IPS DF 6.9 (cell line): Measurements from ENCODE around the gene FAM149B1.

ENCODE experiments used
- DNase-seq: peaks from one replicate; pipeline ENCODE4 v3.0.0-alpha.2; 2013; ENCODE audit warnings: low read depth, low spot score
- H3K27ac ChIP-seq: one replicate; pipeline ENCODE4 v1.5.1; 2013; ENCODE audit warnings: low read length, control low read depth
- H3K27me3 ChIP-seq: 2 replicates; pipeline ENCODE4 v1.6.1; 2013; ENCODE audit warnings: mild to moderate bottlenecking, low read length; ENCODE audit not compliant: control insufficient read depth, insufficient read depth
- H3K36me3 ChIP-seq: 2 replicates; pipeline ENCODE4 v1.6.1; 2013; ENCODE audit warnings: low read length; ENCODE audit not compliant: control insufficient read depth, insufficient read depth
- H3K4me1 ChIP-seq: 2 replicates; pipeline ENCODE4 v1.6.1; 2013; ENCODE audit warnings: low read length; ENCODE audit not compliant: control insufficient read depth, insufficient read depth
- H3K4me3 ChIP-seq: 2 replicates; pipeline ENCODE4 v1.5.1; 2013; ENCODE audit warnings: mild to moderate bottlenecking, low read length
- H3K9me3 ChIP-seq: 2 replicates; pipeline ENCODE4 v1.6.1; 2013; ENCODE audit warnings: low read length, inconsistent platforms; ENCODE audit not compliant: control insufficient read depth, insufficient read depth
- whole genome bisulfite sequencing: extraction: QIAGEN DNeasy Blood & Tissue Kit; methylation state at CpG from one replicate; pipeline ENCODE4 v1.1.7; 2013; ENCODE audit warnings: mixed read lengths, missing lambda C conversion rate; ENCODE audit not compliant: insufficient read length, insufficient coverage; 5-methylcytosine and 5-hydroxymethylcytosine counted together

FAM149B1 gene

DNA sequence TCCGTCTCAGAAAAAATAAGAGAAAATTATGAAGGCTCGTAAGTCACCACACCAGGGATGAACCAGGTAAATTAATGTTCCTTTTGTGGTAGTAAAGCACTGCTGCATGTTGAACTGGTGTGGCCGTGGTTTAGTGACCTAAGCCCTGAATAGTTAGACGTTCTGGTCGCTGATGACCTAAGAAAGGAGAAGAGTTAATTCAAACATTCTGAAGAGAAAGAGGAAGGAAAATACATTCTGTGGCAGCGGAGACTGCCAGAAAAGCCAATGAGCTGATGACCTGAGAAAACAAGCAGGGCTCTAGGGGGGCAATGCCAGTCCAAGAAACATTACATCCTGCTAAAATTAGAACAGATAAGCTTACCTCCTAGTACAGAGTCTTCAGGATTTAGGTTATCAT is 61.6 kb downstream of the FAM149B1 start:
- Histone ChIP-seq H3K36me3 (no peaks in the 10 kb centered on the region), H3K27ac (no peak overlapping the region), H3K27me3 (no peaks in the 10 kb centered on the region), H3K4me3 (no peak overlapping the region), H3K4me1 (no peaks in the 10 kb centered on the region), H3K9me3 (no peaks in the 10 kb centered on the region)
- WGBS: no CpG with 5 or more reads among the region's 6 CpGs
- no peak for DNase-seq

DNA sequence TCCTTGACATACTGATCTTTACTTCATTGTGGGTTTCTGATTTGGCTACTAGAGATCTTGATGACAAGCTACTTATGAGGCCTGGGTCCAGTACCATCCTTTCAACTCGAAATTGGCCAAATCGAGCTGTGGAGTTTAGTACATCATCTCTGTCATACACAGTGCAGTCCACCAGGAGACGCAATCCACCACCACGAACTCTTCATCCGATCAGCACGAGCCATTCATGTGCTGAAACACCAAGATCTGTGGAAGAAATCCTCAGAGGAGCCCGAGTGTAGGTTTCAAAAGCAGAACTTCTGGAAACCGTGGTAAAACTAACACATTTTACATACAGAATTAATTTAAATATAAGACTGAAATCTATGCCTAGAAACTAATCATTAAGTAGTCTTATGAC is 65.0 kb downstream of the FAM149B1 start:
- H3K4me3 ChIP-seq: no peak overlapping the region
- no peaks in the 10 kb centered on the region for H3K9me3 ChIP-seq
- whole genome bisulfite sequencing: no CpG with 5 or more reads among the region's 8 CpGs
- DNase-seq: no peak
- H3K36me3 ChIP-seq: peaks cover 8% of the 10 kb centered on the region; the same call in 1 of the 2 replicates
- H3K27me3 ChIP-seq: no peaks in the 10 kb centered on the region
- no peaks in the 10 kb centered on the region for H3K4me1 ChIP-seq
- no peak overlapping the region for H3K27ac ChIP-seq

DNA sequence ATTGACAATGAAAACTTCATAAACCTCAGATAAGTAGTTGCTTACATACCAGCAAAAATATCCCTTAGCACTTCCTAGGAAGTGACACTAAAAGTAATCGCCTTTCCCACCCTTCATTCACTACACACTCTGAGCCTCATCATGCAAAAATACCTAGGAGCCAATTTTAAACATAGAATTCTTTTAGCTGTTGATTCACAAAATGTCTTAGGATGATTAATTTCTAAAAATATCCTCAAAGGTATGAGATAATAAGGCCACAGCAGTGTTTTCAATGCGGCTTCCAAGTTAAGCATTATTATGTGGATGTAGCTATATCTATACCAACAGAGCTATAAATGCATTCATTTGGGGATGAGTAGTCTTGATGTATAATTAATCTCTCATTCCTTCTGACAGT is 66.0 kb downstream of the FAM149B1 start:
- Histone ChIP-seq H3K4me1 (no peaks in the 10 kb centered on the region), H3K9me3 (no peaks in the 10 kb centered on the region), H3K36me3 (peaks cover 8% of the 10 kb centered on the region; the same call in 1 of the 2 replicates), H3K4me3 (no peak overlapping the region), H3K27me3 (no peaks in the 10 kb centered on the region), H3K27ac (no peak overlapping the region)
- WGBS: no CpG with 5 or more reads among the region's 2 CpGs
- DNase-seq: no peak

DNA sequence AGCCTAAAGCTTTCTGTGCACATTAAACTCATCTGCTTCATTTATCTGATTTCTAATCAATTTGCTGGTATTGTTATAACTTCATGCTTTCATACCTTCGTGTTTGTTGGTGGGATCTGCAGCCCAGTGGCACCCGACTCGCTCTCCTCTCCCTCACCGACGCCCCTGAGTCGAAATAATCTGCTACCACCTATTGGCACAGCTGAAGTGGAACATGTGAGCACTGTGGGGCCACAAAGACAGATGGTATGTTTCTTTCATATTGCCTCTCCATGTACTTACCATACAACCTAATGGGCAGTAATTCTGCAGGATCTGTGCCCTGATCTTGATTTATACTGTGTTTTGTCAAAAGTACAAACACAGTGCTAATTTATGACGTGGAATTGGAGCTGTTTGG is 66.8 kb downstream of the FAM149B1 start:
- no peak overlapping the region for H3K4me3 ChIP-seq
- peaks cover 11% of the 10 kb centered on the region; the same call in 1 of the 2 replicates for H3K36me3 ChIP-seq
- no CpG with 5 or more reads among the region's 7 CpGs for WGBS
- H3K9me3 ChIP-seq: no peaks in the 10 kb centered on the region
- H3K27ac ChIP-seq: no peak overlapping the region
- no peaks in the 10 kb centered on the region for H3K4me1 ChIP-seq
- no peak for DNase-seq
- H3K27me3 ChIP-seq: no peaks in the 10 kb centered on the region

DNA sequence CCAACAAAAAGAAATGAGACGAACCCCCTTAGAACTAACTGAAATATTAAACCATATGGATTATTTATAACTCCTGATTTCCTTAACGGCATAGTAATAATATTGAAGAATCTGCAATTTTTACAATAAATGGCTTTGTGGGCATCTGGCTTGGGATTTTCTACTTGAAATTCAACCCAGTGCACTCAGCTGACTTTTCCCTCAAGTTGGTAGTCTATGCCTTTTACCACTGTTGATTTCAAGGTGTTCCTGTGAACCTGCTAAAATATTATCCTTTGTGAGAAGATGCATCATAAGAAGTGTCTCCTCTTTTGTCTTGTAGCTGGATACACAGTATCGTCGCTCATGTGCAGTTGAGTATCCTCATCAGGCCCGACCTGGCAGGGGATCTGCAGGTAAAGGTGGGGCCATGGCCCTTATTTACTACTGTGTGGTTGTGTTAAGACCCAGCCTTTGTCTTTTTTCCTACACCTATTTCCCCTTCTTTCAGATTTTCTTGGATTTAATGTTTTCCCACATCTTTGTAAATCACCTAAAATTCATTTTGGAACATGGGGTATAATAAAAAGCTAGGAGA is 71.2 kb downstream of the FAM149B1 start:
- no peaks in the 10 kb centered on the region for H3K9me3 ChIP-seq
- peaks cover 27% of the 10 kb centered on the region; the same call in 1 of the 2 replicates for H3K36me3 ChIP-seq
- no peaks in the 10 kb centered on the region for H3K4me1 ChIP-seq
- no peaks in the 10 kb centered on the region for H3K27me3 ChIP-seq
- no peak overlapping the region for H3K27ac ChIP-seq
- no CpG with 5 or more reads among the region's 5 CpGs for WGBS
- no peak for DNase-seq
- no peak overlapping the region for H3K4me3 ChIP-seq

DNA sequence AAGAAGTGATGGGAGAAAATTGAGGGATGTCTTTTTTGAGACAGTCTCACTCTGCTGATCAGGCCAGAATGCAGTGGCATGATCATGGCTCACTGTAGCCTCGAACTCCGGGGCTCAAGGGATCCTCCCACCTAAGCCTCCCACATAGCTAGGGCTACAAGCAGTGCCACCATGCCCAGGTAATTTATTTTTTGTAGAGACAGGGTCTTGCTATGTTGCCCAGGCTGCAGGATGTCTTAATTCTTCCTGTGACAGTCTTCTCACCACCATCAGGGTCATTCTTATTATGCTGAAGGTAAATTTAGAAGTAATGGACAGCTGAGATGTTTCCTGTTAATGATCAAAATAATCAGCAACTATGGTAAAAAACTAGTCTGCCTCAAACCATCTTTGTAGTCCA is 72.0 kb downstream of the FAM149B1 start:
- Histone ChIP-seq H3K36me3 (peaks cover 29% of the 10 kb centered on the region; the same call in 1 of the 2 replicates), H3K4me3 (no peak overlapping the region), H3K27me3 (no peaks in the 10 kb centered on the region), H3K9me3 (no peaks in the 10 kb centered on the region), H3K27ac (no peak overlapping the region), H3K4me1 (no peaks in the 10 kb centered on the region)
- no peak for DNase-seq
- WGBS: no CpG with 5 or more reads among the region's 2 CpGs

DNA sequence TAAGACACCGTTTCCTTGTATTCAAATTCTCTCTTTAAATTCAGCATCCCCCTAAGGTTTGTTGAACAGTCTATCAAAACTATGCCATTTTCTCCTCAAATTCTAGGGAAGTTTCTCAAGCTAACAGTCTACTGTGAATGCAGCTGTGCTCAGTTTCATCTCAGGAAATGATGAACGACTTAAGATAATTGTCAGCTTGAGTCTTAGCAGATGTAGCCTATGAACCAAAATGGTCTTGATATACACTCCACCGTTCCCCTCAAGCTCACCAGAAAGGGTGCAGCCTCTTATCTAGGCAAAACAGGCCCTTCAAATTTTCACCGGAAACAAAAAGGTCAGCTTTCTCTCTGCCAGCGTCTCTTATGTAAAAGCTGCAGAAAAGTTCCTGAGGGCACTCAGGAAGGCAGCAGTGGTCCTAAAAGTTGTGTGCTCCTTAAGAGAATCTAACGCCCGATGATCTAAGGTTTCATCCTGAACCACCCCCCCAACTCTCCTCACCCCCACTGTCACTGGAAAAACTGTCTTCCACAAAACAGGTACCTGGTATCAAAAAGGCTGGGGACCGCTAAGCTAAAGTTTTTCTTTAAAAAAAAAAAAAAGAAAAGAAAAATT is 77.1 kb downstream of the FAM149B1 start:
- peaks cover 2% of the 10 kb centered on the region; the same call in 1 of the 2 replicates for H3K4me1 ChIP-seq
- H3K9me3 ChIP-seq: no peaks in the 10 kb centered on the region
- no peak overlapping the region for H3K4me3 ChIP-seq
- no CpG with 5 or more reads among the region's 8 CpGs for WGBS
- no peaks in the 10 kb centered on the region for H3K27me3 ChIP-seq
- no peak for DNase-seq
- peaks cover 21% of the 10 kb centered on the region; the same call in 1 of the 2 replicates for H3K36me3 ChIP-seq
- no peak overlapping the region for H3K27ac ChIP-seq

DNA sequence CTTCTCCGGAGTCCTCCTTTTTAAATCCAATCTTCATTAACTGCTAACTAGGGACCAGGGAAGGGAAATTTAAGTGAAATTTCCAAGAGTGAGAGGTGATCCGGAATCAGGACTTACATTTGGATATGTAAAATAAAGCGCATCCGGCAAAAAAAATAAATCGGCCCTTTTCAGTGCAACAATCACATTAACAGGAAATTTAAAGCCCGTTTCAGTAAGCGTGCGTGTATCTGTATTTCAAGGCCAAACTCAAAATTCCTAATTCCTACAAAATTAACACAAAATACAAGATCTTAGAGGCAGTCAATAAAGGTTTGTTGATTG is 78.4 kb downstream of the FAM149B1 start:
- Histone ChIP-seq H3K9me3 (no peaks in the 10 kb centered on the region), H3K4me1 (peaks cover 2% of the 10 kb centered on the region; the same call in 1 of the 2 replicates), H3K4me3 (peak overlapping the region; percentile 81; the same call in 1 of the 2 replicates), H3K27me3 (no peaks in the 10 kb centered on the region), H3K27ac (no peak overlapping the region), H3K36me3 (peaks cover 12% of the 10 kb centered on the region; the same call in 1 of the 2 replicates)
- DNase-seq: no peak
- WGBS: no CpG with 5 or more reads among the region's 8 CpGs

DNA sequence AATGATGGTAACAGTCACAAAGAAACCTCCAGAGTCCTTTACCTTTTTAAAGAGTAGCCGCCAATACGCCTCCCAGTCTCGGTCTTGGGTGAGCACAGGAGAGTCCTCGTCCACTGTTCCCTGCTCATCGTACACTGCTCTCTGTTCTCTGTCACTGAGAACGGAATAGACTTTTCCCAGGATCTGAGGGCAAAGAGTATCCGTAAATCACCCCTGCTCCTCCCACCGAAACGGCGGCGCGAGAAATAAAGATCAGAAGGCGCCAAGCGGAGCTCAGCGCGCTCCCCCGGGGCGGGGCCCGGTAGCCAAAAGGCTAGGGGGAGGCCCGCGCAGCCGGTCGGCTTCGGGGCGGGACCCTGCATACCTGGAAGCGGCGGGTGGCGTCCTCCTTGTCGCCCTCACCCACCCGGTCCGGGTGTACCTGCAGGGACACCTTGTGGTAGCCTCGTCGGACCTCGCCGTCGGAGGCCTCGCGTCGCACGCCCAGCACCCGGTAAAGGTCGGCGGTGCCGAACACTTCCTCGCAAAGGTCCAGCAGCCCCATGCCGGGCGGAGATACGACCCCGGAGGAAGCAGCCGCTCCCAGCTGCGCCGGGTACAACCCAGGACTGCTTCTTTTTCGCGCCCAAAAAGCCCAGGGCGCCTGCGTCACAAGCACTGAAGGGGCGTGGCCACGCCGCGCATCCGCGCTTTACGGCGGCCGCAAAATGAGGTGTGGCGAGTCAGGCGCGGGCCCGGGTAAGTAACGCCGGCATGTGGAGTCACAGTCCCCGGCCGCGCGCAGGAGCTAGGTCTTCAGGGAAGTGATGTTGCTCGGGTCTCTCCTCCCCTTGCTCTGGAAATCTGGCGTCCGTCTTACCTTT is 79.0 kb downstream of the FAM149B1 start, which contains the start of gene DNAJC9:
Gene DNAJC9, minus strand, starts transcription at position 610 of the 863 bp plus-strand sequence. Its CDS starts 66 bp downstream, at position 544.
- DNase-seq: peak; percentile 84
- no peaks in the 10 kb centered on the region for H3K27me3 ChIP-seq
- H3K27ac ChIP-seq: no peak within 1 kb of the TSS
- peaks cover 12% of the 10 kb centered on the region; the same call in 1 of the 2 replicates for H3K36me3 ChIP-seq
- no peaks in the 10 kb centered on the region for H3K9me3 ChIP-seq
- H3K4me3 ChIP-seq: peak within 1 kb of the TSS; percentile 81
- WGBS: no CpG with 5 or more reads among the region's 78 CpGs
- H3K4me1 ChIP-seq: peaks cover 2% of the 10 kb centered on the region; the same call in 1 of the 2 replicates

DNA sequence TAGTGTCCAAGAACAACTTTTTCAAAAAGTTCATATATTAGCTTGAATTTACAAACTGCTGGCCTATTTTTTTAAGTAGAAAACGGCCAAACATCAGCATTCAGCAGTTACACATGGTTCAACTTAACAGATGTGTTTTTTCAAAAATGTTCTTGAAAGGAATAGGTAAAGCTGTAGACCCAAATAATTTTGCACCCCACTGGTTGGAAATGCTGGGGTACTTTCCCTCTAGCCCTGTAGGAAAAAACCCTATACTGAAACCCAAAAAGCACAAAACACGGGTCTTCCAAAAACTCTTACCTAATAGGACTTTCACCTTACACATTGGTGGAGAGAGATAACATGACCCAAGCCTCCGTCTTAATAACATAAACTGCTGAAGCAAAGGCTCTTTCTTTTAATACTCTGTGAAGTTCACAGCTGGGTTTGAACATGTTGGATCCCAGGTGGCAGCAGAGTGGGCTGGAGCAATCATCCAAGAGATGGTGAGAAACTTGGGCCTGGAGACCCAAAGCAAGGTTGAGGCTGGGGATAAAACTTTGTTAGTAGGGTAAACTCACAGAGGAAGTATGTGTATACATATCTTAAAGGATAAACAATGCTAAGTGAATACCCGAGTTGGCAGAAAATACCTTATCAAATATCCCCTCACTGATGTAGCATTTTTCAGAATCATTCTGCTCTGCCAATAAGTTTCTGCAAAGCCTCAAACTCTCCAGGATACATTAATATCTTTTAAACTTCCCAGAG is 79.8 kb downstream of the FAM149B1 start:
- Histone ChIP-seq H3K4me1 (peaks cover 2% of the 10 kb centered on the region; the same call in 1 of the 2 replicates), H3K9me3 (no peaks in the 10 kb centered on the region), H3K36me3 (peaks cover 10% of the 10 kb centered on the region; the same call in 1 of the 2 replicates), H3K27me3 (no peaks in the 10 kb centered on the region), H3K27ac (no peak overlapping the region), H3K4me3 (peak overlapping the region; percentile 81; the same call in 1 of the 2 replicates)
- WGBS: no CpG with 5 or more reads among the region's 4 CpGs
- DNase-seq: no peak
